BJ (cell line): Measurements from ENCODE around the gene ITK. TPM values are rescaled to one million over a fixed set of nuclear protein-coding genes. Genes with fewer than 3 reads are reported as not detected.

ENCODE experiments used
- CTCF ChIA-PET: fragments of 350-600 bp; formaldehyde crosslinking; extraction: SDS; loops from one replicate; lab custom pipeline; 2021; ENCODE audit warnings: antibody characterized with exemption, inconsistent platforms; lab: Yijun Ruan, JAX
- POLR2A ChIA-PET: fragments of 300-600 bp; sonication (Branson Sonifier 250); formaldehyde crosslinking; extraction: SDS; loops from one replicate; lab custom pipeline; 2021; ENCODE audit warnings: antibody characterized with exemption; lab: Charles Lee
- DNase-seq: peaks from one replicate; pipeline ENCODE4 v3.0.0-alpha.2; 2011; ENCODE audit warnings: low read depth
- H3K27me3 ChIP-seq: 2 replicates; pipeline ENCODE4 v1.6.0; 2011; ENCODE audit warnings: low read length; ENCODE audit not compliant: control insufficient read depth, insufficient read depth
- H3K36me3 ChIP-seq: 2 replicates; pipeline ENCODE4 v1.5.1; 2011; ENCODE audit warnings: low read length; ENCODE audit not compliant: control insufficient read depth, insufficient read depth
- H3K4me3 ChIP-seq: 2 replicates; pipeline ENCODE4 v1.5.1; 2011; ENCODE audit warnings: low read depth, mild to moderate bottlenecking, control low read depth, low read length
- polyA plus RNA-seq: library from polyadenylated mRNA; depleted of rRNA; stranded (reverse); fragments of >200 nt; gene quantifications from 2 replicates; pipeline ENCODE4 v1.2.3, GENCODE V29; 2011
- TF ChIP-seq, protein P1 (sequence below): IDR thresholded peaks from 2 replicates; pipeline ENCODE4 v1.5.1; 2011; ENCODE audit warnings: low read depth, mild to moderate bottlenecking, control low read depth, inconsistent platforms, low read length, moderate library complexity; ENCODE audit not compliant: insufficient read depth

ITK gene
- polyA plus RNA-seq, 1 experiment, result not detected

DNA sequence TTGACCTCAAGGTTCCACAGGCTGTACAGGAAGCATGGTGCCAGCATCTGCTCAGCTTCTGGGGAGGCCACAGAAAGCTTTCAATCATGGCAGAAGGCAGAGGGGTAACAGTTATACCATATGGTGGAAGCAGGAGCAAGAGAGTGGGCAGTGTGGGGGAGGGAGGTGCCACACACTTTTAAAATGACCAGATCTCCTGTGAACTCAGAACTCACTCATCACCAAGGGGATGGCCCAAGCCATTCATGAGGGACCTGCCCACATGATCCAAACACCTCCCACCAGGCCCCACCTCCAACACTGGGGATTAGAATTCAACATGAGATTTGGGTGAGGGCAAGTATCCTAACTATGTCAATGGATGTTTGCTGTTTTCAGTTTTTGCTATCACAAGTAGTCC, 101.5 kb downstream of the ITK start:
- TF ChIP-seq, protein P1, sequence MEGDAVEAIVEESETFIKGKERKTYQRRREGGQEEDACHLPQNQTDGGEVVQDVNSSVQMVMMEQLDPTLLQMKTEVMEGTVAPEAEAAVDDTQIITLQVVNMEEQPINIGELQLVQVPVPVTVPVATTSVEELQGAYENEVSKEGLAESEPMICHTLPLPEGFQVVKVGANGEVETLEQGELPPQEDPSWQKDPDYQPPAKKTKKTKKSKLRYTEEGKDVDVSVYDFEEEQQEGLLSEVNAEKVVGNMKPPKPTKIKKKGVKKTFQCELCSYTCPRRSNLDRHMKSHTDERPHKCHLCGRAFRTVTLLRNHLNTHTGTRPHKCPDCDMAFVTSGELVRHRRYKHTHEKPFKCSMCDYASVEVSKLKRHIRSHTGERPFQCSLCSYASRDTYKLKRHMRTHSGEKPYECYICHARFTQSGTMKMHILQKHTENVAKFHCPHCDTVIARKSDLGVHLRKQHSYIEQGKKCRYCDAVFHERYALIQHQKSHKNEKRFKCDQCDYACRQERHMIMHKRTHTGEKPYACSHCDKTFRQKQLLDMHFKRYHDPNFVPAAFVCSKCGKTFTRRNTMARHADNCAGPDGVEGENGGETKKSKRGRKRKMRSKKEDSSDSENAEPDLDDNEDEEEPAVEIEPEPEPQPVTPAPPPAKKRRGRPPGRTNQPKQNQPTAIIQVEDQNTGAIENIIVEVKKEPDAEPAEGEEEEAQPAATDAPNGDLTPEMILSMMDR, result no peak
- Histone ChIP-seq H3K27me3 (no peaks in the 10 kb centered on the region), H3K4me3 (no peak overlapping the region), H3K36me3 (no peaks in the 10 kb centered on the region)
- no peak for DNase-seq
- ChIA-PET POLR2A (no interaction called here), CTCF (no interaction called here)

DNA sequence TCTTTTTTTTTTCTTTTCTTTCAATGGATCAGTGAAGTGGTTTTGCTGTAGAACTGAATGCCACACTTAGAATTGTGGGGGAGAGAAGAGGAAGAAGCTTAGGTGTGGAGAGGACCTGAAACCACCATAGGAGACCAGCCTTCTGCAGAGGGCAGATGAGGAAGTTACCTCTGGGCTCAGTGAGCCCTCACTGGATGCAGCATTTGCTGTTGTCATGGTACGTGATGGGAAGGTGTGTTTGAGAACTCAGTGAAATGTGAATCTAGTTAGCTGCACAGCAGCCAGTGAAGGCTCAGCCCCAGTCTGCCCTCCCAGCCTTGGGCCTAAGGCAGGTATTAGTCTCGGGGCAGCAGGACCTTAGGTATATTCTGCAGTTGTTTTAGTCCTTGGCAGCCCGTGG, 102.8 kb downstream of the ITK start:
- ChIA-PET CTCF (no interaction called here), POLR2A (no interaction called here)
- Histone ChIP-seq H3K27me3 (no peaks in the 10 kb centered on the region), H3K4me3 (no peak overlapping the region), H3K36me3 (no peaks in the 10 kb centered on the region)
- TF ChIP-seq, protein P1, result no peak
- DNase-seq, result no peak

DNA sequence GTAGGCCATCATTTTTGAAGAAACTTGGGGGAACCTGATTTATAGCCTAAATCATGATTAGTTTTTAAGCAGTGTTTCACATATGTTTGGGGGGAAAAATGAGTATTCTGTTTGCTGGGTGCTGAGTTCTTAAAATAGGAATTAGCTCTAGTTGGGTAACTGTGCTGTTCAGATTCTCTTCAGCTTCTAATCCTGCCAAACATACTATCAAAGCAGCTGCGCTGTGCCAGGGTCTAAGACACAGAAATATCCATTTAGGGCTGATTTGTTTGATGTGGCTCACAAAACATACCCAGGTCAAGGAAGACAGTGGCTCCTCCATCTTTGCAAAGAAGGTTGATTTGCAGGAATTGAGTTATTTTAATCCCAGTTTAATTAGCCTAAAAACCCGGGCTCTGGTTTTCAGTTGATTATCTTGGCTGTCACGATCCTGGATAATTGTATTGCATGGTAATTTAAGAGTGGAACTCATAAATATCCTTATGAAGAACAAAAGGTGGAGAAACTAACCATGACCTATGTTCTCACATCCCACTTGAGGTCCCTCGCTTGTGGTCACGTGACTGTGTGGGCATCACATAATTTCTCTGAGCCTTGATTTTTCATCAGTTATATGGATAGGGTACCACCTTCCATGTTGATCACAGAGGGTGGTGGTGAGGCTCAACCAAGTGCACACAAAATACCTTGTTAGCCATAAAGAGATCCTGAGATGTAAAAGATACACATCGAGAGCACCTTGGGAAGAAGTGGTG, 104.0 kb downstream of the ITK start:
- ChIA-PET POLR2A (no interaction called here), CTCF (no interaction called here)
- H3K4me3 ChIP-seq, result no peak overlapping the region
- DNase-seq, result no peak
- no peaks in the 10 kb centered on the region for H3K36me3 ChIP-seq
- TF ChIP-seq, protein P1, result no peak
- no peaks in the 10 kb centered on the region for H3K27me3 ChIP-seq

DNA sequence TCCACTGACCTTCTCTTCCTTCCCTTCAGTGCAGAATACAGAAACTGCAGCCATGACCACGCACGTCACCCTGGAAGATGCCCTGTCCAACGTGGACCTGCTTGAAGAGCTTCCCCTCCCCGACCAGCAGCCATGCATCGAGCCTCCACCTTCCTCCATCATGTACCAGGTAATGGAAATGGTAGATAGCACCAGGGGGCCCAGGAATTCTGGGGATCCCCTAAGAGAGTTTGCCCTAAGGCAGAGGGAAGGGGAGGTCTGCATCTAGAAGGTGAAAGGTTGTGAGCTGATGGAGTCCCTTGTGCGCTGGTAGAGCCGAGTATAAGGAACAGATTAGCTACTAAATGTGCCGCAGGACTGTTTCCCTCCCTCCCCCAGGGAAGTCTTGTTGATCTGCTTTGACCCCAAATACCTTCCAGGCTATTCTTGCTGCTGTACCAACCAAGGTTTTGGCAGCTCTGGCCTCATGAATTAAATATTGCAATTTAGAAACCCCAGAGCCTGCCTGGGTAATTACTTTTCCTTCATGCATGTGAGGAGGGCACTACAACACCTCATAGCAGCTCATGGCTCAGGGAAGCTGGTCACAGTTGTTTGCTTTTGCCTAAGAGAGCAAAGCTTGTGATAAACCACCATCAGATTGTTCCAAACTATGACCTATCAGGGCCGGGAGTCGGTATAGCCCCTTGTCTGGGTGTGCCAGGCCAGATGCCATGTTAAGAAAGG, 104.8 kb downstream of the ITK start:
- ChIA-PET CTCF (interaction anchor here (1.4 kb wide), 1 partner anchor 42 kb away, joined by 4 read pairs; no protein-coding TSS in a partner anchor), POLR2A (no interaction called here)
- Histone ChIP-seq H3K36me3 (no peaks in the 10 kb centered on the region), H3K27me3 (no peaks in the 10 kb centered on the region), H3K4me3 (no peak overlapping the region)
- DNase-seq, result no peak
- TF ChIP-seq, protein P1, result no peak

DNA sequence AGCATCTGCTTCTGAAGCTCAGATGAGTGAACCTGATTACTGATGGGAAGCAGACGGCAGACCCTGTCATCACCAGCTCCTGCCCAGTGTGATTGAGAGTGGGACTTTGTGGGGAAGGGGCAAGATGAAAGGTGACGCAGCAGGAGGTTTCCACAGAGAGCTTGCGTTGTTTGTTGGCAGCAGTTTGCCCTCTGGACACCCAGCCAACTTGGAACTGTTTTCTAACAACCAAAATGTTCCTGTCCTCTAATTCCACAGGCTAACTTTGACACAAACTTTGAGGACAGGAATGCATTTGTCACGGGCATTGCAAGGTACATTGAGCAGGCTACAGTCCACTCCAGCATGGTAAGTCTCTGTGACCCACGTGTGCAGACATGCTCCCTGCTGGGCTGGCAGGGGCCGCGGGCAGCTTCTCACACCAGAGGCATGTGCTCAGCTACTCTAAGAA, 106.1 kb downstream of the ITK start:
- Histone ChIP-seq H3K4me3 (no peak overlapping the region), H3K36me3 (no peaks in the 10 kb centered on the region), H3K27me3 (no peaks in the 10 kb centered on the region)
- POLR2A ChIA-PET, result no interaction called here
- CTCF ChIA-PET, result interaction anchor here (0.6 to 1.4 kb wide), 3 partner anchors 13 to 69 kb away, joined by 3 to 4 read pairs (median 3); no protein-coding TSS in a partner anchor
- no peak for DNase-seq
- TF ChIP-seq, protein P1, result no peak
